Liver (tissue), 3 donors: Measurements from ENCODE around the gene ABTB2.

Experiments used
- CTCF ChIP-seq: fragments of 150-350 bp; IDR thresholded peaks from 2 replicates; pipeline ENCODE4 v1.5.1; 2017; ENCODE audit warnings: improper control_type of control experiment, low read depth, low read length; ENCODE audit not compliant: missing input control
- RAD21 ChIP-seq, 2 donors: IDR thresholded peaks; 2 replicates each; pipeline ENCODE4 v1.6.1; 2016; ENCODE audit warnings: antibody characterized with exemption in 2 of 2, mild to moderate bottlenecking in 2 of 2
- donor health status: healthy.
- donor health status: healthy.

DNA sequence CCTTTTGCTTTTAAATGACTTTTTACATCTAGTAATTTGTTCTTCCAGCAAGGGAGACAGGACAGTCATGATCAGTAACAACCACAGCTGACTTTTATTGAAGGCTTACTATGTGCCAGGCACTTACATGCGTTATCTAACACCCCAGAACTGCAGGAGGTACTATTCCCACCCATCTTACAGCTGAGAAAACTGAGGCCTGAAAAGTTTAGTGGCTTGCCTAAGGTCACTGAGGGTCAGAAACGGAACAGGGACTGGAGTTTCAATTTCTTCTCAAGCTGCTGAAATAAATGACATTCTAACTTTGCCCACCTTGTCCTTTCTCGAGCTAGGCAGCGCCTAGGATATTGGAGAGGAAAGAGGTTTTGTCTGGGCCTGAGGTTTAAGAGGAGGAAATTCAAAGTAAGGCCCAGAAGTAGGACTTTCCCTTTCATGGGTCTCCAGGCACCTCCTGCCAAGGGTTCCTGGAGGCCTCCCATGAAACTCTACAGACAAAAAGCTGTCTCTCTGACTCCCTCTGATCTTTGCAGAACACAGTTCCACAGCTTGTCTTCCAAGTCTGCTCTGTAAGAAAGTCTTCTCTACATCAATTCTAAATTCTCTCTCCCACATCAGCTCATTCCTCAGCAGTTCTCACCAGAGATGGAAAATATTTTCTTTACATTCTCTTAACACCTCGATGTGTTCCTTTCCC is 150.2 kb downstream of the ABTB2 start:
- no peak for TF ChIP-seq CTCF
- no peak for TF ChIP-seq RAD21 (IDR thresholded peaks at IDR 0.05)
